Epithelial cell of proximal tubule (primary cell): ENCODE results near the gene STAT6. TPM values are rescaled to one million over a fixed set of nuclear protein-coding genes. Genes with fewer than 3 reads are reported as not detected.

Source experiments
- DNase-seq: peaks from one replicate; pipeline ENCODE4 v3.0.0-alpha.2; 2011; ENCODE audit warnings: low read depth
- H3K4me3 ChIP-seq: 2 replicates; pipeline ENCODE4 v1.5.1; 2011; ENCODE audit warnings: low read depth, mild to moderate bottlenecking, low read length
- CTCF ChIP-seq: conservative IDR thresholded peaks from 2 replicates; pipeline ENCODE4 v1.5.1; 2012; ENCODE audit warnings: low read depth, mild to moderate bottlenecking, low read length
- total RNA-seq: library from RNA; depleted of rRNA; stranded (reverse); fragments of >200 nt; gene quantifications from 2 replicates; pipeline ENCODE4 v1.2.3, GENCODE V29; 2015

Gene STAT6
- total RNA-seq: 66.1 and 71.4 TPM in 2 replicates

- TF ChIP-seq CTCF: no peak
- no peak for DNase-seq
These were observed at the start of gene STAT6 for GRCh38 chr12:57111031-57111734. Gene STAT6 (minus strand): TSS chr12:57111362. CDS start chr12:57108278, 3,084 bp downstream.

GRCh38 chr12:57160741-57161140, 49.6 kb upstream of the STAT6 start:
- no peak overlapping the region for H3K4me3 ChIP-seq
- no peak for TF ChIP-seq CTCF
- no peak for DNase-seq

More at GRCh38 chr12:57111031-57111734, at the start of gene STAT6:
- H3K4me3 ChIP-seq: peak within 1 kb of the TSS; percentile 98

- TF ChIP-seq CTCF: no peak
- H3K4me3 ChIP-seq: no peak overlapping the region
- DNase-seq: no peak
These were observed 48.9 kb upstream of the STAT6 start for GRCh38 chr12:57160040-57160439.

GRCh38 chr12:57159311-57159710, 48.1 kb upstream of the STAT6 start:
- DNase-seq: no peak
- TF ChIP-seq CTCF: no peak
- no peak overlapping the region for H3K4me3 ChIP-seq

- DNase-seq: no peak
- no peak for TF ChIP-seq CTCF
- H3K4me3 ChIP-seq: no peak overlapping the region
These were observed 47.5 kb upstream of the STAT6 start for GRCh38 chr12:57158665-57159064.

- DNase-seq: no peak
- no peak for TF ChIP-seq CTCF
- no peak overlapping the region for H3K4me3 ChIP-seq
These were observed 47.0 kb upstream of the STAT6 start for GRCh38 chr12:57158186-57158585.

- no peak for DNase-seq
- no peak for TF ChIP-seq CTCF
- no peak overlapping the region for H3K4me3 ChIP-seq
These were observed 46.5 kb upstream of the STAT6 start for GRCh38 chr12:57157588-57158173.
